ENCODE results near the gene CYB5R2. TPM values are rescaled to one million over a fixed set of nuclear protein-coding genes. Genes with fewer than 3 reads are reported as not detected.

Gene CYB5R2
- total RNA-seq, 4 donors from 2014 or later: 2.7 to 21.3 (median 4.2) TPM; not detected in 1

GRCh38 chr11:7696424-7696823 is 23.1 kb upstream of the CYB5R2 start:
- Histone ChIP-seq H3K27ac (no peak overlapping the region), H3K36me3 (no peaks in the 10 kb centered on the region), H3K9me3 (no peaks in the 10 kb centered on the region), H3K4me3 (no peak overlapping the region), H3K27me3 (peaks cover 25% of the 10 kb centered on the region), H3K4me1 (no peaks in the 10 kb centered on the region)
- no peak for DNase-seq
- WGBS, 2 donors (ENCODE audit: low coverage in 1 of 2): 77% methylated on average over 5 of the region's 5 CpGs; no CpG with 5 or more reads in 1 of the 2 donors
- no peak for TF ChIP-seq EP300 (IDR thresholded peaks at IDR 0.05; ENCODE audit: low read depth)
- TF ChIP-seq CTCF (IDR thresholded peaks at IDR 0.05): no peak
- TF ChIP-seq POLR2A (IDR thresholded peaks at IDR 0.05): no peak
- TF ChIP-seq POLR2AphosphoS5 (IDR thresholded peaks at IDR 0.05): no peak
- in situ Hi-C loops (cut with MboI; ENCODE audit: low pct_ligation_motif_present in 1 of 4, low pct_unique_long_range_greater_than_20kb in 1 of 4, low sequenced_read_pairs in 3 of 4) (loop anchor here (10.0 to 25.0 kb wide), 3 partner anchors 584 to 609 kb away; partner anchors contain the start of gene RBMXL2 (in 1 of the 4)), intact Hi-C loops (cut with DNase I; ENCODE audit: low total_unique reads) (no loop called here)

GRCh38 chr11:7694235-7694634 is 20.9 kb upstream of the CYB5R2 start:
- intact Hi-C loops (cut with DNase I; ENCODE audit: low total_unique reads) (no loop called here), in situ Hi-C loops (cut with MboI; ENCODE audit: low pct_ligation_motif_present in 1 of 4, low pct_unique_long_range_greater_than_20kb in 1 of 4, low sequenced_read_pairs in 3 of 4) (loop anchor here (10.0 to 25.0 kb wide), 3 partner anchors 582 to 607 kb away; partner anchors contain the start of gene RBMXL2 (in 1 of the 4))
- Histone ChIP-seq H3K27me3 (peaks cover 25% of the 10 kb centered on the region), H3K9me3 (no peaks in the 10 kb centered on the region), H3K27ac (no peak overlapping the region), H3K36me3 (no peaks in the 10 kb centered on the region), H3K4me1 (no peaks in the 10 kb centered on the region), H3K4me3 (no peak overlapping the region)
- no peak for DNase-seq
- TF ChIP-seq EP300 (IDR thresholded peaks at IDR 0.05; ENCODE audit: low read depth) (no peak), POLR2AphosphoS5 (IDR thresholded peaks at IDR 0.05) (no peak), POLR2A (IDR thresholded peaks at IDR 0.05) (no peak), CTCF (IDR thresholded peaks at IDR 0.05) (no peak)
- 76 to 94% methylated on average over 2 to 3 of the region's 3 CpGs for WGBS, 2 donors (ENCODE audit: low coverage in 1 of 2)

- H3K4me3 ChIP-seq: no peak overlapping the region
- H3K27me3 ChIP-seq: peaks cover 25% of the 10 kb centered on the region
- H3K27ac ChIP-seq: no peak overlapping the region
- no peak for DNase-seq
- no peaks in the 10 kb centered on the region for H3K4me1 ChIP-seq
- intact Hi-C loops (cut with DNase I; ENCODE audit: low total_unique reads) (no loop called here), in situ Hi-C loops (cut with MboI; ENCODE audit: low pct_ligation_motif_present in 1 of 4, low pct_unique_long_range_greater_than_20kb in 1 of 4, low sequenced_read_pairs in 3 of 4) (loop anchor here (10.0 to 25.0 kb wide), 3 partner anchors 580 to 605 kb away; partner anchors contain the start of gene RBMXL2 (in 1 of the 4))
- 61 to 81% methylated on average over 3 of the region's 3 CpGs for WGBS, 2 donors (ENCODE audit: low coverage in 1 of 2)
- TF ChIP-seq CTCF (IDR thresholded peaks at IDR 0.05): no peak
- no peak for TF ChIP-seq POLR2AphosphoS5 (IDR thresholded peaks at IDR 0.05)
- no peak for TF ChIP-seq POLR2A (IDR thresholded peaks at IDR 0.05)
- no peak for TF ChIP-seq EP300 (IDR thresholded peaks at IDR 0.05; ENCODE audit: low read depth)
- no peaks in the 10 kb centered on the region for H3K9me3 ChIP-seq
- H3K36me3 ChIP-seq: no peaks in the 10 kb centered on the region
Observed at GRCh38 chr11:7692426-7692825, 19.1 kb upstream of the CYB5R2 start.

- no peaks in the 10 kb centered on the region for H3K36me3 ChIP-seq
- no peaks in the 10 kb centered on the region for H3K9me3 ChIP-seq
- H3K27me3 ChIP-seq: peaks cover 25% of the 10 kb centered on the region
- H3K4me3 ChIP-seq: no peak overlapping the region
- no peak for DNase-seq
- H3K4me1 ChIP-seq: no peaks in the 10 kb centered on the region
- H3K27ac ChIP-seq: no peak overlapping the region
- intact Hi-C loops (cut with DNase I; ENCODE audit: low total_unique reads) (no loop called here), in situ Hi-C loops (cut with MboI; ENCODE audit: low pct_ligation_motif_present in 1 of 4, low pct_unique_long_range_greater_than_20kb in 1 of 4, low sequenced_read_pairs in 3 of 4) (loop anchor here (10.0 to 25.0 kb wide), 3 partner anchors 580 to 605 kb away; partner anchors contain the start of gene RBMXL2 (in 1 of the 4))
- 48 to 80% methylated on average over 5 to 6 of the region's 6 CpGs for WGBS, 2 donors (ENCODE audit: low coverage in 1 of 2)
- TF ChIP-seq POLR2A (IDR thresholded peaks at IDR 0.05) (no peak), POLR2AphosphoS5 (IDR thresholded peaks at IDR 0.05) (no peak), EP300 (IDR thresholded peaks at IDR 0.05; ENCODE audit: low read depth) (no peak), CTCF (IDR thresholded peaks at IDR 0.05) (no peak)
Observed at GRCh38 chr11:7691759-7692350, 18.6 kb upstream of the CYB5R2 start.

Measured in transverse colon (tissue), 4 donors.